SK-N-SH treated with all-trans-retinoic acid at 6 μM for 48 hours (cell line): ENCODE data around the gene NPAS3.

ENCODE experiments used
- CSRNP3 ChIP-seq: fragments of 250-450 bp; sonication (Bioruptor Pico); IDR thresholded peaks from 2 replicates; pipeline ENCODE4 v1.5.1; 2021; ENCODE audit warnings: mild to moderate bottlenecking, moderate library complexity
- ISL1 ChIP-seq: fragments of 250-450 bp; sonication (Bioruptor Pico); IDR thresholded peaks from 2 replicates; pipeline ENCODE4 v2.1.2; 2022; ENCODE audit warnings: mild to moderate bottlenecking, moderate library complexity
- RARB ChIP-seq: fragments of 250-450 bp; sonication (Bioruptor Pico); IDR thresholded peaks from 2 replicates; pipeline ENCODE4 v1.8.0; 2021; ENCODE audit warnings: mild to moderate bottlenecking, moderate library complexity
- TCF4 ChIP-seq: fragments of 250-450 bp; sonication (Bioruptor Pico); IDR thresholded peaks from 2 replicates; pipeline ENCODE4 v1.8.0; 2021; ENCODE audit warnings: mild to moderate bottlenecking, moderate library complexity, borderline replicate concordance
- TOX ChIP-seq: fragments of 250-450 bp; sonication (Bioruptor Pico); IDR thresholded peaks from 2 replicates; pipeline ENCODE4 v1.8.0; 2021; ENCODE audit warnings: mild to moderate bottlenecking, moderate library complexity, borderline replicate concordance
- ZFP30 ChIP-seq: fragments of 450-650 bp; formaldehyde crosslinking; IDR thresholded peaks from 2 replicates; pipeline ENCODE4 v1.5.0; 2022; ENCODE audit warnings: mild to moderate bottlenecking, moderate library complexity
- ZNF565 ChIP-seq: fragments of 450-650 bp; formaldehyde crosslinking; conservative IDR thresholded peaks from 2 replicates; pipeline ENCODE4 v1.5.0; 2020; ENCODE audit warnings: low read depth, mild to moderate bottlenecking, moderate library complexity
- ZNF70 ChIP-seq: fragments of 450-650 bp; formaldehyde crosslinking; IDR thresholded peaks from 2 replicates; pipeline ENCODE4 v1.5.0; 2020; ENCODE audit warnings: mild to moderate bottlenecking, moderate library complexity

GRCh38 chr14:33545696-33546095 is 607.0 kb downstream of the NPAS3 start:
- TF ChIP-seq TOX (CRISPR knock-in tag) (no peak), ZNF70 (CRISPR knock-in tag) (no peak), ZFP30 (no peak), ZNF565 (CRISPR knock-in tag) (no peak), RARB (no peak), TCF4 (CRISPR knock-in tag) (no peak), CSRNP3 (CRISPR knock-in tag) (no peak), ISL1 (no peak)
